ACHN (cell line): ENCODE data around the gene PLEKHS1.
A peak's percentile ranks its signal among the peaks of the same experiment; 100 is the strongest.

Experiments
- DNase-seq: peaks from one replicate; pipeline ENCODE4 v3.0.0-alpha.2; 2015
- in situ Hi-C: cut with HindIII; loops from 2 replicates; pipeline ENCODE4 v1.10.0; 2017; ENCODE audit warnings: low sequenced_read_pairs, low pct_ligation_motif_present, low pct_unique_long_range_greater_than_20kb

The PLEKHS1 gene

DNA sequence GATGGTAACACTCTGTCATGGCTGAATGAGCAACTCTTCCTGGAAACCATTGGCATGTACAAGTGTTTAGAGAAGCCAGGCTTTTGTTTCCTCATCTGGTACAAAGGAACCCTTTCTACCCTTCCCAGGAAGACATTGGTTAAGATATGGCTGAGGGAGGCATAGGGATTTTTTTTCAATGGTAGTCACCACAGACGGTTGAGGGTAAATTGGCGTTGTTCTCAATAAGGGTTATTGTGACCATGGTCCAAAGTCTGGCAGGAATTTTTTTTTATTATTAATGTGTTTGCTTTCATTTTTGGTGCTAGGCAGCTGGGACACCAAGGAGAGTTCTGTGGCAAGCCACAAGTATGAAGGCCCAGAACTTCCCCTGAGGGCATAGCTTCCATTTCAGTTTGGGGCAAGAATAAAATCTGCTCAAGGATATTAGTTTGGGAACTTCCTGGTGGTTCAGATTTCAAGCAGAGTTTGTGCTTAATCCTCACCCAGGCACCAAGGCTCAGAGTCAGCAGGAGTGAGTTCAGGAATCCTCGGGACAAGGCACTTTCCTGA lies at the start of gene PLEKHS1:
Gene PLEKHS1 (plus strand): TSS at position 502 of the 552 bp plus-strand sequence. CDS start 3,596 bp downstream, outside the sequence.
- in situ Hi-C loops, result no loop called here
- peak; percentile 10 for DNase-seq

DNA sequence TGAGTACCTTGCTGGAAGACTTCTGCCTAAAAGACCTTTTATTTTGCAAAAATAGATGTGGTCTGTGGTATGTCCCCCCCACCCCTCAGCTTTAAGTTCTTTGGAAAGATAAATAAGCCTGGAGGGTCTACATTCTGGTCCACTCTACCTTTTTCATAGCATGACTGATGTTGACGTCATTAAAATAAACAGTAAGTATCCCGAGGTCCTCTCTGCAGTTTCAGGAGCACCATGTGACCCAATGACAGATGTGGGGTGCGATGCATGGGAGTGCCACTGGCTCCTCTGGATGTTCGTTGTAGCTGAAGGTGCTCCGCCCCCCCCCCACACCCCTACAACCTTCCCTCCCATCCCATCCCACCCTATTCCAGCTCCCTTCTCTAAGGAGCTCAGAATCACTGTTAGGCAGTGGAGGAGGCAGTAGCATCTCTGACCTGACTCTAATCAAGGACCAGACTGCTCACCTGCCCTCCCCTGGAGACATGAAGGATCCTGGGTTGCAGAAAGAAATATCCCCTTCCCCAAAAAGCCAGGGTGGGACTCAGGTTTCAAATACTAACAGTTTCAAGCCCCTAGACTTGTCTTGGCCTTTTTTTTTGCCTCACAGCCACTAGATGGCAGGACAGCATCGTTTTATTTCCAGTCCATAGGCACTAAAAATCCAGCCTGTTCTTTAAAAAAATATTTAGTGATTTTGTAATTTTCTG lies 46.7 kb upstream of the PLEKHS1 start:
- peak; percentile 57 for DNase-seq
- in situ Hi-C loops, result no loop called here

DNA sequence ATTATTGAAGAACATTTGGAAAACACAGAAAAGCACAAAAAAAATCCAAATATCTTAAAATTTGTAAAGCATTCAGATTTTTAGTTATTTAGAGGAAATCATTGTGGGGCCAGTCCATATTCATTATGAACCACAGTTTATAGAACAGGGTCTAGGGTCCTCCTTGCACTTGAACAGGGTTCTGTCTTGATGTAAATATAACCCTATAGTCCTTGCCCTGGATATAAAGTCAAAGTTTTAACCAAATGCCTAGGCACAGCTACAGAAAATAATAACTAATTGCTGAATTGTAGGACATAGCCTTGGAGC lies 46.2 kb upstream of the PLEKHS1 start:
- no peak for DNase-seq
- in situ Hi-C loops, result no loop called here

DNA sequence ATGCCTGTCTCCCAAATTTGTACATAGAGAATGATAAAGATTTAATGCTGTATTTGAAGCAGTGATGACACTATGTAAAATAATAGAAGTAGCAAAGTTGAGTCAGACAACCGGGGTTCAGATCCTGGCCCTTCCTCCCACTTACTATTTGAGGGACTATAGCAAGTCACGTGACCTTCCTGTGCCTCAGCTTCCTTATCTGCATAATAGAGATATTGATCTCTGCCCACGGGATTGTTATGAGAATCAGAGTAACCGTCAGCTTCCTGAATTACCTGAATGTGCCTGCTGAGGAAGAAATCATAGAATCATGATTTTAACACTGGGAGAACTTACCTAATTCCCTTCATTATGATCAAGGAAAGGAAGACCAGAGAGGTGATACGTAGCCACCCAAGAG lies 44.9 kb upstream of the PLEKHS1 start:
- in situ Hi-C loops, result no loop called here

DNA sequence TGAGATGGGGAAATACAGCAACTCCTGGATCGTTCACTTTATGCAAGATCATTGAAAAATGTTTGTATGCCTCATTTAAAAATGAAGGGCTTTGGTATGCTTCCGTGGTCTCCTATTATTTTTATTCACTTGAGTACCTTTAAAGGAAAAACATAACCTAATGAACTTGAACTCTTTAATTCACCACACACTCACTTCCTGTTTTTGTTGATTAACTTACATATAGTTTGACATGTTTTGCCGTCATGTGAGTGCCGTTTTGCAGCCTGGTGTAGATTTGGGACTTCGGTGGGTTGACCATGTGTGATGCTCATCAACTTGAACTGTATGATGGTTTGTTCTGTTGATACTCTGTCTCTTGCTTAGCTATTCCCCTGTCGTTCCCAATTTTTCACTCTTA lies 42.8 kb upstream of the PLEKHS1 start:
- in situ Hi-C loops, result no loop called here
- DNase-seq, result no peak

More for the DNA sequence above, 44.9 kb upstream of the PLEKHS1 start:
- DNase-seq, result no peak

DNA sequence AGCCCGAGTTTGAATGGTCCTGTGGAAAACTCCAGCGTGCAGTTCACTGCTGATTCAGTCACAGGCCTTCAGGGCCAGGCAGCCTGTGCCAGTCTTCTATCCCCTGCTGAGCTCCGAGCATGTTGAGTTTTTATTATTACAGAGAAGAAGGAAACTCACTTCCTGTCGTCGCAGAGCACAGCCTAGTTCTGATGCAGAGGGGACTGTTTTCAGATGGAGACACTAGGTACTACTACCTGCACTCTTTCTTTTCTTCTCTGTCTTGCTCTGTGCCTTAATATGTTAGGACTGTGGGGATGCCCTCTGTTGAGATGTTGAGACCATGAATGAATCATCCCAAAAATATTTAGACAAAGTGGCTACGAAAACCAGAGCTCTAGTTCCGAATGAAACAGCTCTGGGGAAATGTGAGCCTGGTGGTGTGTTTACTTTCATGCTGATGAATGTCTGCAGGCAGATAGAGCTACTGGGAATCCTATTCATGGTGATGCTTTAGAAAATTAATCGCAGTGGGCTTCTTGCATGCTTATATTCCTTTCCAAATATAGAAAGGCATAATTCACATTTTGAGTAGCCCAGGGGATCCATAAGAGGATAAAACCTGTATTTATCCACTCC lies 42.2 kb upstream of the PLEKHS1 start:
- in situ Hi-C loops, result no loop called here
- peak; percentile 45 for DNase-seq

DNA sequence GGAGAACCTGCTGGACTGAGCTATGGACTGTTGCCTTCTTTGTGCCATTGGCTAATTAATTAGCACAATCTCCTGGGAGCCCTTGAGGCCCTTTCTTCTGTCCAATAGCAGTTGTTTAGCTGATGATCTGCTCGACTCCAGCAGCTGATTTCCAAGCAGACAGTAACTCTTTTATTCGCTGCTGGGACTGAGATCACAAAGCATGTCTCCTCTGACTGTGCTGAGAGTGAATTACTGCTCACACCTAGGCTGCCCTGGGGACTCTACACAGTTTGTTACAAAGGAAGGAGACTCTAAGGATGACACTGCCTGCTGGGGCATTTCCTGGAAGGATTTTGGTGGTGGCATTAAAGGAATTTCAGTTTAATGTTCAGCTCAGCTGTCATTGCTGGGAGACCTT lies 40.3 kb upstream of the PLEKHS1 start:
- DNase-seq, result no peak
- in situ Hi-C loops, result no loop called here

DNA sequence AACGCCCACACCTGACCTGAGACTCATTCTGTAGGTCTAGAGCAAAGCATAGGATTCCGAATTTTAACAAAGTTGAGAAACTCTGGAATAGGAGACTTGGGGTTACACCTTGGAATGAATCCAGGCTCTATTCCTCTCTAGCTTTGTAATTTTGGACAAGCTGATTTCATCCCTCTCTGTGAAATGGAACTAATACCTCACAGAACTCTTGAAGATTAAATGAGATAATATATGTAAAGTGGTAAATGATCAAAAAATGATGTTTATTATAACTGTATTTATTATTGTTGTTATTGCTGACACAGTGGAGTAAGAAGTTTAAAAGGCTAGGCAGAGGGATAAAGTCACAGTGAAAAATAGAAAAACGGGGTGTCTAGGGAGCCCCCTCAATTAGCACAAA lies 39.5 kb upstream of the PLEKHS1 start:
- no peak for DNase-seq
- in situ Hi-C loops, result no loop called here

DNA sequence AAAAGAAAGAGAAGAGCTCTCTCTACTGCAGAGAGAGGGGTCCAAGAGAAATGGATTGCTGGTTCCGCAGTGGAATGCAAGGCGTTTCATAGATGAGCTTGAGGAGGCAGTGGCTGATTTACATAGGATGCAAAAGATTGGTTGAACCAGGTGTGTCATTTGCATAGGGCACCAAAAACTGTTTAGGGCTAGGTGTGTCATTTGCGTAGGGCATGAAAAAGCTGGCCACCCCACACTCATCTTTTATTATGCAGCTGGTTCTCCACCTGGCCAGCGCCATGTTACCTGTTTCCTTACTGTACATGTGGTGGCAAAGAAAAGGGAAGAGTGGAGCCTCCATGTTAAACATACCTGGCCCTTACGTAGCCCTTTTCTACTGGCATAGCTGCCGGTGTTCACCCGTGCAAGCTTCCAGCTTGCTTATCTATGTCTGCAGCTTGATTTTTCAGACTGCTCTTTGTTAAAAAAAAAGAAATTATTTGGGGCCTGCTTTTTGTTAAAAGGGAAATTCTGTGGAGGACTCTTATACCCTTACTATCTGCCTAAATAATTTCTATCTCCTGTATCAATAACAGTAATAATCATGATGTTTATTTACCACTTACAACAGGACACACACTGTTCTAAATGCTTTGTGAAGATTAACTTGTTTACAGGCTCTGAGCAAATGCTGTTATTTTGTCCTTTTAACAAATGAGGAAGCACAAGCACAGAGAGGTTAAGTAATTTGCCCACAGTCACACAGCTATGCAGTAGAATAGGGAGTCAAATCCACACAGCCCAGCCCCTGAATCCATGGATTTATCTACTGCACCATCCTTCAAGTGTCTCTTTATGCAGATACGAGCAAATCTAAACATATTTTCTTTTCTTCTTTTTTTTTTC lies 38.5 kb upstream of the PLEKHS1 start:
- no peak for DNase-seq
- in situ Hi-C loops, result no loop called here

DNA sequence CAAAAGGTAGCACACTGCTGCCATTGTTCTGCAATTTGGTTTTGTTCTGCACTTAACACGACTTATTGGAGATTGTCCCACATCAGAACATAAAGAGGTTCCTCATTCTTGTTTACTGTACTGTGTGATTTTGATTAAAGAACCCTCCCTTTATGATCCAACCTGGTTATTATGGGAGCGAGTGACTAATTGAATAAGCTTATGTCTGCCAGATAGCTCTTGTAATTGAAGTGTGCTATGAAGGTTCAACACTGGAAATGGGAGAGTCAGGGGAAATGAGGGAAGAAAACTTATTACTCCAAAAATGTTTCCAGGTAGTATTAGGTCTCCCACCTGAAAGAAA lies 37.9 kb upstream of the PLEKHS1 start:
- in situ Hi-C loops, result no loop called here
- DNase-seq, result no peak

DNA sequence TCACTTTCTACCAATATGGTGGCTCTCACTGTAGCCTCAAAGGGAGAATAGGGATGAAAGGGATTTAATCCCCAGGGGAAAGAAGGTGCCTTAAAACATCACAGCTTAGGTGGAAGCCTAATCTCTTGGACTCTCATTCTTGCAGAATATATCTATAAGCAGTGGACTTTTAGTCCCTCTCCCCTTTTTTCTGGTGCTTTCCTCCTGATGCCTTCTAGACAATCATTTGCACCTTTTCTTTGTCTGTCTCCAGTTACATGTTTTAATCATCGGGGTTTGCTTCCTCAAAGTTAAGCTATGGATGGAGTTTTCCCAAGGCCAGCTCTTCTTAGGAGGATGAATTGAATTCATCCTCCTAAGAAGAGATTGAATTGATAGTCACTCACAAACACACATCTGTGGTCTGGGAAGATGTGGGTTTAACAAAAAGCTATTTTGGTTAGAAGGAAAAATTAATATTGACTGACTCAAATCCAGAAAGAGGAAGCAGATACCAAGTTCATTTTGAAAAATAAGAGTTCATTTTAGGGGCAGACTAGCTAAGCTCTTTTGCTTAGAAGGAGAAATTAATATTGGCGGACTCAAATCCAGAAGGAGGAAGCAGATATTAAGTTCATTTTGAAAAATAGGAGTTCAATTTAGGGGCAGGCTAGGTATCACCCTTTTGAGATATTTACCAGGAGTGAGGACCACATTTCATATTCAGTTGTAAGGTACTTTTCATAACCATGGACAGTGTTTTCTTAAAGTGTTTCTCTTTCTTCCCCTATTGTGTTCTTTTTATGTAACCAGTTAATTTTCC lies 35.2 kb upstream of the PLEKHS1 start:
- in situ Hi-C loops, result no loop called here
- DNase-seq, result no peak

DNA sequence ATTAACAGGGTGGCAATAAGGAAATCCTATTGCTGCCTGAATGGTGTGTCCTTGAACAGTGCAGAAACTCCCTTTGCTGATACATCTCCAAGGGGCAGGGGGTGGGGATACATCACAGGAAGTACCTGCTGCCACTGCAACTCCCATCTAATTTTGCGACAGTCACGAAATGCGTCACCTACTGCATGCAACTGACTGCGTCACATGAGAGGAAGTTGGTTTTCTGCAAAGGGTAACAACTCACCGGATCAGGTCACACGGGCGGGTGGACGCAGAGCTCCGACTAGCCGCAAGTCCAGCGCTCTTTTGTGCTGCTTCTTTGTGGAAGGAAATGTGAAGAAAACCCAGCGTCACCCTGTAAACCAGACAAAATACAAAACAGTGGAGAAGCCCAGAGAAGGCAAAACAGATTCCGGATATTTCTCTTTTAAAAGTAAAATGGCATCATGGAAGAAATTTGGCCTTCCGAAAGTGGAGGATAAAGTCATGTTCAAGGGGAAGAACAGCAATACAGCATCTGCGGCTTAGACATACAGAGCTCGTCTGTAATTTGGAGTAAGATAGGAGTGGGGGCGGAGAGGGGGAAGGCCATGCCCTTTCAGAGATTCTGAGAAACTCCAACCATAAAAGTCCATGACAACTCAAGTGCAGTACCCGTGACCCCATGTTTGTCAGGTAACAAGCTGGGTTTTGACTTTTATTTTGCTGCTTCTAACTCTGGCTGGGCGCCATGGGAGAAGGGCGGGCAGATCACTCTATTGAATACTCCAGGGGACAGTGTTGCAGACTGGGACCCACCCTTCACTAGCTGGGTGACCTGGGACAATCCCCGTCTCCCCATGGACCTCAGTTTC lies 32.3 kb upstream of the PLEKHS1 start:
- in situ Hi-C loops, result no loop called here
- DNase-seq, result no peak

DNA sequence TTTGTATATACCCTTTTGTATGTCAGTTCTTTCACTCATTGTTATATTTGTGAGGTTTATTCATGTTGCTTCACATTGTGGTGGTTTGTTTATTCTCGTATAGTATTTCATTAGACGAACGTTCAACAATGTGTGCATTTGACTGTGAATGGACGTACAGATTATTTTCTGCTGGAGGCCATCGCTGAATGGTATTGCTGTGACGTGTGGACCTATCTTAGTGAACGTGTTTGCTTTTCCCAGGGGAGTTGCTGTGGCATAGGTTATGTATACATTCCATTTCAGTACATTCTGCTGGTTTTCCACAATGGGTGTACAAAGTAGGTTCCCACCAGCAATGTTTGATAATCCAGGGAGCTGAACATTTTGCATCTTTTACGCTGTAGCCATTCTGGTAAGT lies 31.1 kb upstream of the PLEKHS1 start:
- in situ Hi-C loops, result no loop called here
- no peak for DNase-seq

DNA sequence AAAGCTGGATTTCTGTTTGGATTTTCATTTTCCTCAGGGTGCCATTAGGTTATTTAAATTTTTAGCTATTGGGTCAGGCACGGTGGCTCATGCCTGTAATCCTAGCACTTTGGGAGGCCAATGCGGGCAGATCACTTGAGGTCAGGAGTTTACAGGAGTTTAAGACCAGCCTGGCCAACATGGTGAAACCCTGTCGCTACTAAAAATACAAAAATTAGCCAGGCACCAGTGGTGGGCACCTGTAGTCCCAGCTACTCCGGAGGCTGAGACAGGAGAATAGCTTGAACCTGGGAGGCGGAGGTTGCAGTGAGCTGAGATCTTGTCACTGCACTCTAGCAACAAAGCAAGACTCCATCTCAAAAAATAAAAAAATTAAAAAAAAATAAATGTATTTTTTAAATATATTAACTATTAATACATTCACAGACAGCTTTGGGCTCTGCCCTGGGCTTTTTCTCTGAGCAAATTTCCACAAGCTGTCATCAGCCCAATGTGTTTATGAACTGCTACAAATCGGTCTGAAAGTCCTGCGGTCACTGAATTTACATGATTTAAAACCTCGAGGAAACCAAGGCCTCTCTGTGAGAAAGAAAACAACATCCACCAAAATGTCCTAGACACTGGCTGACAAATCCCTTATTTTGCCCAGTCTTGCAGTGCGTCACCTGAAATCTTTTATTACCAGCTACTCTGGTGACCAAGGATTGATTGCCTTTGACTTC lies 19.2 kb upstream of the PLEKHS1 start:
- in situ Hi-C loops, result no loop called here
- no peak for DNase-seq

DNA sequence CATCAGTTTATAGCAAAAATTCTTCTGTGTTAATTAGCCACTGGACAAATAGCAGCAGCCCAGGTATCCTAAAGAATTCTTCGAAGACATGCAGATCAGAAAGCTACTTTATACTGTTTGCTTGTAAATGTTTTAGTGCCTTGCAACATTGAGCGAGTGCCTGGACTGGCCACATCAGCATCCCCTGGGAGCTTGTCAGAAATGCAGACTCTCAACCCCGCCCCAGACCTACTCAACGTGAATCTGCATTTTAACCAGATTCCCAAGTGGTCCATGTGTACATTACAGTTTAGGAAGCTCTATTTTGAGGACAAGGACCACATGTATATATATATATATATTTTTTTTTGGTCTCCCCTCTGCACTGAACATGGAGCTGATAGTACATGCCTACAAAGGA lies 18.5 kb upstream of the PLEKHS1 start:
- DNase-seq, result no peak
- in situ Hi-C loops, result no loop called here

DNA sequence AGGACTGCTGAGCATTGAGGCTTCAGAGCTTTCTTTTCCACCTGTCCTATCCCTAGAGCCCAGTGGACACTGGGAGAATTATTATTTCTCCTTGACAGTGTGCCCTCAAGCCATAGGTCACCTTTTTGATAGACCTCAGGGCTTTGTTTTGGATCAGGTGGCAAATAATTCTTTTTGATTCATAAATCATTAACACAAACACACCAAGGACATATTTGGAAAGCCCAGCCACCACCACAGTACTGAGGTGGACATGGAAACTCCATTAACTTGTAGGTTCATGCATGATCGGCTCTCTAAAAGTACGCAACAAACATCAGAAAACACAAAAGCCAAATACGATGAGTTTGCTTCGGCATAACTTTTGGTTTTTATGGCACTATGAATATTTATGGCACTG lies 17.8 kb upstream of the PLEKHS1 start:
- in situ Hi-C loops, result no loop called here
- no peak for DNase-seq

DNA sequence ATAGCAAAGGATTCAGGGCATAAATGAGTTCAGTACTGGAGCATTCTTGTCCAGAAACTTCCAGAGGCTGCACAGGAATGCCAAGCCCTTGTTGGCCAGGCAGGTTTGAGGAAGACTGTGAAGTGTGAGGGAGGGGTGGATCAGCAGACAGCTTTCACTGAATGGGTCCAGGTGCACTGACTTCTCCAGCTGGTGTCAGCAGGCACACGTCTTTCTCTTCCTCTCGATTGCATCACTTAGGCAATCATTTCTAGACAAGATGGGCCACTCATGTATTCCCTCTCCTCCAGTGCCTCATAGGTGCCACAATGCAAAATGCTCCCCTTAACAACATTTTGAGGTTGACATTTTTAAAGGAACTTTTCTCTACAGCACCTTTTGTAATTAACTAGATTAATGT lies 15.6 kb upstream of the PLEKHS1 start:
- in situ Hi-C loops, result no loop called here
- DNase-seq, result peak; percentile 61
